Gastrocnemius medialis (tissue), 4 donors: ENCODE measurements around the gene STK17A.

ENCODE experiments used
- CTCF ChIP-seq, 5 experiments: fragments of 450-650 bp in 3 of 5; fragments of 200-600 bp in 2 of 5; sonication (generic) in 2 of 5; IDR thresholded peaks in 4 of 5; conservative IDR thresholded peaks in 1 of 5; 1 replicate in 4 of 5; 2 replicates in 1 of 5; pipeline ENCODE4 v1.5.1; 2016 to 2019; ENCODE audit warnings: antibody characterized with exemption in 5 of 5, mild to moderate bottlenecking in 3 of 5, moderate library complexity in 3 of 5
- POLR2A ChIP-seq, 2 donors: fragments of 450-650 bp; IDR thresholded peaks; one replicate each; pipeline ENCODE4 v1.6.1; 2017; ENCODE audit warnings: antibody characterized with exemption in 2 of 2, mild to moderate bottlenecking in 2 of 2, moderate library complexity in 2 of 2

GRCh38 chr7:43645699-43646226, 62.9 kb downstream of the STK17A start:
- TF ChIP-seq CTCF (IDR thresholded peaks at IDR 0.05 in 4 of 5, conservative IDR thresholded peaks at IDR 0.05 in 1 of 5): no peak
- no peak for TF ChIP-seq POLR2A (IDR thresholded peaks at IDR 0.05)
